HepG2 (cell line): ENCODE data around the gene EEF1AKMT3. TPM values are rescaled to one million over a fixed set of nuclear protein-coding genes. Genes with fewer than 3 reads are reported as not detected.

Source experiments
- ATF2 ChIP-seq: sonication (generic); formaldehyde crosslinking; IDR thresholded peaks from 2 replicates; pipeline ENCODE4 v1.4.0; 2020; ENCODE audit warnings: missing genetic modification reagents
- CEBPG ChIP-seq: IDR thresholded peaks from 2 replicates; pipeline ENCODE4 v1.6.1; 2016
- HOXA5 ChIP-seq: sonication (generic); formaldehyde crosslinking; IDR thresholded peaks from 2 replicates; pipeline ENCODE4 v1.4.0; 2020; ENCODE audit warnings: missing genetic modification reagents
- MATR3 ChIP-seq: sonication (generic); formaldehyde crosslinking; IDR thresholded peaks from 2 replicates; pipeline ENCODE4 v1.4.0; 2020; ENCODE audit warnings: missing genetic modification reagents
- MAZ ChIP-seq, 2 experiments: sonication (generic) in 1 of 2; formaldehyde crosslinking in 1 of 2; IDR thresholded peaks; 2 replicates each; pipeline versions ENCODE4 v1.5.0 to v1.6.1; 2012 to 2020; ENCODE audit warnings: low read depth in 2 of 2, mild to moderate bottlenecking in 2 of 2, borderline replicate concordance in 1 of 2, improper control_type of control experiment in 1 of 2, low read length in 1 of 2, missing genetic modification reagents in 1 of 2, moderate library complexity in 1 of 2
- NAIF1 ChIP-seq: sonication (generic); formaldehyde crosslinking; IDR thresholded peaks from 2 replicates; pipeline ENCODE4 v1.5.0; 2020; ENCODE audit warnings: mild to moderate bottlenecking, missing genetic modification reagents, borderline replicate concordance
- RAD21 ChIP-seq: fragments of 450-650 bp; formaldehyde crosslinking; IDR thresholded peaks from 2 replicates; pipeline ENCODE4 v1.5.0; 2020; ENCODE audit warnings: mild to moderate bottlenecking
- RNF2 ChIP-seq: fragments of 450-650 bp; conservative IDR thresholded peaks from 2 replicates; pipeline ENCODE4 v1.6.1; 2016; ENCODE audit warnings: low read depth
- RXRB ChIP-seq: IDR thresholded peaks from 2 replicates; pipeline ENCODE4 v1.6.1; 2016; ENCODE audit warnings: borderline replicate concordance, missing genetic modification reagents, missing compliant biosample characterization
- SRSF4 ChIP-seq: fragments of 200-400 bp; formaldehyde crosslinking; IDR thresholded peaks from one replicate; pipeline ENCODE4 v1.6.1; 2018; ENCODE audit warnings: mild to moderate bottlenecking, low read depth, low read length, moderate library complexity; ENCODE audit not compliant: poor library complexity, severe bottlenecking
- ZBED4 ChIP-seq: sonication (generic); formaldehyde crosslinking; IDR thresholded peaks from 2 replicates; pipeline ENCODE4 v1.4.0; 2020; ENCODE audit warnings: missing genetic modification reagents, borderline replicate concordance
- ZNF446 ChIP-seq: sonication (generic); formaldehyde crosslinking; IDR thresholded peaks from 2 replicates; pipeline ENCODE4 v1.5.0; 2020; ENCODE audit warnings: mild to moderate bottlenecking, missing genetic modification reagents
- ZNF740 ChIP-seq: sonication (generic); formaldehyde crosslinking; IDR thresholded peaks from 2 replicates; pipeline ENCODE4 v1.4.0; 2020; ENCODE audit warnings: missing genetic modification reagents
- polyA plus RNA-seq, 8 experiments: library from polyadenylated mRNA; depleted of rRNA in 3 of 8; stranded (reverse) in 7 of 8; unstranded in 1 of 8; fragments of >200 nt; fragmentation: Illumina TruSeq in 4 of 8; extraction: Trizol in 4 of 8; gene quantifications; 2 replicates each; pipeline versions ENCODE4 v1.2.1 to v1.2.3, GENCODE V29; 2011 to 2016; ENCODE audit warnings: low read depth in 4 of 8, missing spikeins in 1 of 8, mixed read lengths in 1 of 8; ENCODE audit not compliant: insufficient read depth in 1 of 8
- total RNA-seq, 5 experiments: library from RNA; depleted of rRNA; stranded (reverse); fragments of >200 nt; fragmentation: Illumina TruSeq; extraction: Trizol; gene quantifications; 2 replicates each; pipeline ENCODE4 v1.2.3, GENCODE V29; 2016; ENCODE audit warnings: low read depth in 1 of 5
- TF ChIP-seq, protein P1 (sequence below): sonication (generic); formaldehyde crosslinking; conservative IDR thresholded peaks from 2 replicates; pipeline ENCODE4 v1.8.0; 2022; ENCODE audit warnings: missing genetic modification reagents

EEF1AKMT3 gene
- total and polyA plus RNA-seq, 2 of the 13 experiments (the other 11 are each of a cell fraction or from before 2014, with no cell fraction given), result 4.7 to 11.4 TPM

- TF ChIP-seq, protein P1, sequence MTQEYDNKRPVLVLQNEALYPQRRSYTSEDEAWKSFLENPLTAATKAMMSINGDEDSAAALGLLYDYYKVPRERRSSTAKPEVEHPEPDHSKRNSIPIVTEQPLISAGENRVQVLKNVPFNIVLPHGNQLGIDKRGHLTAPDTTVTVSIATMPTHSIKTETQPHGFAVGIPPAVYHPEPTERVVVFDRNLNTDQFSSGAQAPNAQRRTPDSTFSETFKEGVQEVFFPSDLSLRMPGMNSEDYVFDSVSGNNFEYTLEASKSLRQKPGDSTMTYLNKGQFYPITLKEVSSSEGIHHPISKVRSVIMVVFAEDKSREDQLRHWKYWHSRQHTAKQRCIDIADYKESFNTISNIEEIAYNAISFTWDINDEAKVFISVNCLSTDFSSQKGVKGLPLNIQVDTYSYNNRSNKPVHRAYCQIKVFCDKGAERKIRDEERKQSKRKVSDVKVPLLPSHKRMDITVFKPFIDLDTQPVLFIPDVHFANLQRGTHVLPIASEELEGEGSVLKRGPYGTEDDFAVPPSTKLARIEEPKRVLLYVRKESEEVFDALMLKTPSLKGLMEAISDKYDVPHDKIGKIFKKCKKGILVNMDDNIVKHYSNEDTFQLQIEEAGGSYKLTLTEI (CRISPR knock-in tag), result no peak
- peak; percentile 97 for TF ChIP-seq ZNF740 (CRISPR knock-in tag)
- TF ChIP-seq RAD21, result peak; percentile 34; the same call in 1 of the 2 replicates
- no peak for TF ChIP-seq MATR3 (CRISPR knock-in tag)
- TF ChIP-seq NAIF1 (CRISPR knock-in tag), result no peak
- TF ChIP-seq MAZ (IDR thresholded peaks at IDR 0.05; ENCODE audit: borderline replicate concordance, low read depth, low read length), result peak; percentile 91
- peak; percentile 99 for TF ChIP-seq MAZ (CRISPR knock-in tag; IDR thresholded peaks at IDR 0.05; ENCODE audit: low read depth)
- TF ChIP-seq SRSF4, result no peak
- TF ChIP-seq HOXA5, result 0 out of 2 replicates have a peak, but pooled peaks have one; percentile 63
- TF ChIP-seq ATF2 (CRISPR knock-in tag), result peak; percentile 60
- TF ChIP-seq RXRB (CRISPR knock-in tag), result peak; percentile 81
- TF ChIP-seq CEBPG (CRISPR knock-in tag), result peak; percentile 48; the same call in 1 of the 2 replicates
- peak; percentile 36; the same call in 1 of the 2 replicates for TF ChIP-seq ZBED4 (CRISPR knock-in tag)
- TF ChIP-seq RNF2, result peak; percentile 86
- TF ChIP-seq ZNF446 (CRISPR knock-in tag), result 0 out of 2 replicates have a peak, but pooled peaks have one; percentile 78
Measured at GRCh38 chr12:57751788-57752667, 20.4 kb upstream of the EEF1AKMT3 start, which contains the start of gene CDK4 (continued).
